Skeletal muscle tissue (tissue), 4 donors: Measurements from ENCODE around the gene CDC23. TPM values are rescaled to one million over a fixed set of nuclear protein-coding genes. Genes with fewer than 3 reads are reported as not detected.
A peak's percentile ranks its signal among the peaks of the same experiment; 100 is the strongest.

Experiments
- H3K27ac ChIP-seq: one replicate; pipeline ENCODE4 v1.7.0; 2013; ENCODE audit warnings: mild to moderate bottlenecking, low read depth, low read length, inconsistent platforms
- H3K27me3 ChIP-seq, 3 donors: one replicate each; pipeline ENCODE4 v1.7.0; 2013; ENCODE audit warnings: low read length in 3 of 3; ENCODE audit not compliant: control insufficient read depth in 3 of 3, insufficient read depth in 3 of 3
- H3K36me3 ChIP-seq, 3 donors: one replicate each; pipeline ENCODE4 v1.7.0; 2013; ENCODE audit warnings: low read length in 3 of 3; ENCODE audit not compliant: control insufficient read depth in 3 of 3, insufficient read depth in 3 of 3
- H3K4me1 ChIP-seq, 3 donors: one replicate each; pipeline ENCODE4 v1.7.0; 2013; ENCODE audit warnings: low read length in 3 of 3, mild to moderate bottlenecking in 3 of 3; ENCODE audit not compliant: control insufficient read depth in 3 of 3, insufficient read depth in 3 of 3
- H3K4me3 ChIP-seq, 3 donors: one replicate each; pipeline ENCODE4 v1.7.0; 2013; ENCODE audit warnings: low read length in 3 of 3
- H3K9ac ChIP-seq, 3 donors: one replicate each; pipeline ENCODE4 v1.7.0; 2013; ENCODE audit warnings: low read length in 3 of 3, mild to moderate bottlenecking in 3 of 3, moderate library complexity in 2 of 3, low read depth in 1 of 3
- H3K9me3 ChIP-seq, 3 donors: one replicate each; pipeline ENCODE4 v1.7.0; 2013; ENCODE audit warnings: low read length in 3 of 3; ENCODE audit not compliant: control insufficient read depth in 3 of 3
- total RNA-seq: library from RNA; depleted of rRNA; stranded (reverse); fragments of >200 nt; gene quantifications from one replicate; pipeline ENCODE4 v1.2.3, GENCODE V29; 2014
- donor health status: Osteomylitis.

The CDC23 gene
- total RNA-seq, 1 donor from 2014 or later, result 41.8 TPM

DNA sequence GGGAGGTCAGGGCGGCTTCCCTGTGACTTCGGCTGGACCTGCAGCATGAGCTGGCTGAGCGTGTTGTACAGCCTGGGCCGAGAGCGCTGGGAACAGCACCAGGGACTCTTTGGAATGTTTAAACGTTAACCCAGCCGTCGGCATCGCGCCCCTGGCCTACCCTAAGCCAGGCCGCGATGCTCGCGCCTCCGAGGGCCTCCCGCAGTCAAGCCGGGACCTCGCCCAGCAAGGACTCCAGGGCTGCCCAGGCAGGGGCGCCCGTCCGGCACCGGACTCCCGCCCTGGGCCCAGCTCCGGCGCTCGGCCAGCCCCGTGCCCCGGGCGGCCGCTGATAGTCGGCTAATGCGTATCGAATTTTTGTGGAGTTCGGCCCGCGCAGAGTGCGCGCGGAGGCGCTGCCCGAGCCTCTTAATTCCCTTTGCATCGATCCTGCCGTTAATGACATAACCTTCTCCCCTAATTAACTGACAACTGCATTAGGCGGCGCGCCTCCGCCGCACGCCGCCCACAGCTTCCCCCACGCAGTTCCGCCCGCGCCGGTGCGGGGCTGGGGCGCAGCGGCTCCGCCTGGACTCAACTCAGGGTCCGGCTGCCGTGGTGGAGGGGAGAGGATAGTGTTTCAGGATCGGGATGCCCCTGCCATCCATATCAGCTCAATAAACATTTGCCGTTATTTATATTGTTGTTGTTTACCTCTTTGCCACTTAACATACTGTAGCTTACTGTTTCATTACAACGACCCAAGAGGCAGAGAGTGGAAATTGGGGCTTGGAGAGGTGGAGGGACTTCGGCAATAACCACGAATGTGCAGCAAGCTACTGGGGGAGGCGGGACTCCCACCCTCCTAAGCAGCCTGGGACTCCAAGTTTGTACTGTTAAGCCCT, 28.8 kb upstream of the CDC23 start:
- Histone ChIP-seq H3K4me1 (peaks cover 4 to 8% (median 7%) of the 10 kb centered on the region in 3 donors), H3K9ac (peak overlapping the region; percentile 69 to 84 (median 69)), H3K27ac (no peak overlapping the region), H3K4me3 (peak overlapping the region; percentile 69 to 77 (median 73)), H3K36me3 (no peaks in the 10 kb centered on the region), H3K27me3 (peaks cover 0 to 6% (median 0%) of the 10 kb centered on the region in 3 donors), H3K9me3 (no peaks in the 10 kb centered on the region)

DNA sequence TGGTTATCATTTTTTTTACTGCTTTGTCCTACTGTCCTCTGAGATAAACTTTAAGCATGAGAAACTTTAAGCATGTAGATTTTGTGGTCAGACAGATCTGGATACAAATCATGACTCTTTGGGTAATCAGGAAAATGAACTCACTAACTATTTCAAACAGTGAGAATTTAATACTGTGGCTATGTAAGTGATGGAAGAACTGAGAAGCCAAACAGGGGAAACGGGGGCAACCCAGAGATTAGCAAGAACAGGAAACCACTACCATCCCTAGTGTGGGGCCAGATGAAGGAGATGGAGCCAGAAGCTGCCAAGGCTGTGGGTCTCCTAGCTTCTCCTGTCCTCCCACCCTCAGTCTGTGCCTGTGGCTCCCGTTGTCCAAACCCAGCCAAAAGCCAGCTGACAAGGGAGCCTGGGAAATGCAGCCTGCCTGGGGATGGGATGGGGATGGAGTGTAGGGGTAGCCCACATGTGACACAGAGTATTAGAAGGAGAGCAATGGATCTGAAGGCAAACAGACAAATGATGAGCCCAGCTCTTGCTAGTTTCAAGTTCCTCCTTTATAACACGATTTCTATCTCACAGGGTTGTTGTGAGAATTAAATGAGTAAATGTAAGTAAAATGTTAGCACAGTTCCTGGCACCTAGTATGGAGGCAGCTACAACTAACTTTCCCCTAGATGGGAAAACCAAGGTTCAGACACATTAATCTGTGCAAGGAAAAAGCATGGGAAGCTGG, 27.7 kb upstream of the CDC23 start:
- Histone ChIP-seq H3K27ac (no peak overlapping the region), H3K9me3 (no peaks in the 10 kb centered on the region), H3K4me1 (peaks cover 4 to 8% (median 7%) of the 10 kb centered on the region in 3 donors), H3K9ac (peak overlapping the region in 1 of 3 donors; percentile 84), H3K27me3 (peaks cover 0 to 6% (median 0%) of the 10 kb centered on the region in 3 donors), H3K36me3 (no peaks in the 10 kb centered on the region), H3K4me3 (peak overlapping the region in 1 of 3 donors; percentile 77)

DNA sequence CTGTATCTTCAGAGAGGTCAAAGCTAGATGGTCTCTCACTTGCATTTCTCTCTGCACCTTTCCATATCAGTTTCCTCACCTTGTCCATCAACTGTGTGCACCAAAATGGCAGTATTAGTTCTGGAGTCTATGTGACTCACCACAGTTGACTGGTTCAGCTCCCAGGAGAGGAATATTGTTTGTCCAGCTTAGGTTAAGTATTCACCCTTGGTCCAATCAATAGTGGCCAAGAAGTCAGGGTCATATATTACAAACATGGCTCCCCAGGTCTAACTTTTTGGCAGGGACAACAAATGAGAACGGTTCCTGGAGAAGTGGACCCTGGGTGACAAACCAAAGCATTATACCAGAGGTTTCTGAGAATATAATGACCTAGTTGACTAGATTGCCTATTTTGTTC, 24.9 kb upstream of the CDC23 start:
- peaks cover 4 to 8% (median 7%) of the 10 kb centered on the region in 3 donors for H3K4me1 ChIP-seq
- H3K9ac ChIP-seq, result no peak overlapping the region
- H3K27me3 ChIP-seq, result peaks cover 0 to 6% (median 0%) of the 10 kb centered on the region in 3 donors
- no peak overlapping the region for H3K27ac ChIP-seq
- H3K36me3 ChIP-seq, result no peaks in the 10 kb centered on the region
- H3K4me3 ChIP-seq, result no peak overlapping the region
- no peaks in the 10 kb centered on the region for H3K9me3 ChIP-seq

DNA sequence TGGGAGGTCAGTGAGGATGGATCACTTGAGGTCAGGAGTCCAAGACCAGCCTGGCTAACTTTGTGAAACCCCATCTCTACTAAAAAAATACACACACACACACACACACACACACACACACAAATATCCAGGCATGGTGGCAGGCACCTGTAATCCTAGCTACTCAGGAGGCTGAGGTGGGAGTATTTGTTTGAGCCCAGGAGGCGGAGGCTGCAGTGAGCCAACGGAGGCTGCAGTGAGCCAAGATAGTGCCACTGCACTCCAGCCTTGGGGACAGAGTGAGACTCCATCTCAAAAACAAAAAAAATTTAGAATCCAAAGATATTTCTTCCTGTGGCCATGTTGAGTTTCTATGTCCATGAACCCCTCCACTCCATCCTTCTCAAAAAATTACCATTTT, 21.5 kb upstream of the CDC23 start:
- no peak overlapping the region for H3K27ac ChIP-seq
- no peaks in the 10 kb centered on the region for H3K36me3 ChIP-seq
- no peaks in the 10 kb centered on the region for H3K4me1 ChIP-seq
- no peak overlapping the region for H3K9ac ChIP-seq
- H3K4me3 ChIP-seq, result no peak overlapping the region
- H3K27me3 ChIP-seq, result peaks cover 0 to 6% (median 0%) of the 10 kb centered on the region in 3 donors
- no peaks in the 10 kb centered on the region for H3K9me3 ChIP-seq

DNA sequence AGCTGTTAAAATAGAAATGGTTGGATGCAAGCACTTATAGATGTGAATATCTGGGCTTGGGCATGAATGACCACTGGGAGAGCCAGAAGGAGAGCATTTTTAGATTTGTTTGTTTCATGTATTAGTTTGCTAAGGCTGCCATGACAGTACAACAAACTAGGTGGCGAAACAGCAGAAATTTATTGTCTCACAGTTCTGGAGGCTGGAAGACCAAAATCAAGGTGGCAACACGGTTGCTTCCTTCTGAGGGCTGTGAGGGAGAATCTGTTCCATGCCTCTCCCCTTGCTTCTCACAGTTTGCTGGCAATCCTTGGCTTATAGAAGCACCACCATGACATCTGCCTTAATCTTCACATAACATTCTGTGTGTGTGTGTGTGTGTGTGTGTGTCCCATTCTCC, 20.2 kb upstream of the CDC23 start:
- no peaks in the 10 kb centered on the region for H3K27me3 ChIP-seq

DNA sequence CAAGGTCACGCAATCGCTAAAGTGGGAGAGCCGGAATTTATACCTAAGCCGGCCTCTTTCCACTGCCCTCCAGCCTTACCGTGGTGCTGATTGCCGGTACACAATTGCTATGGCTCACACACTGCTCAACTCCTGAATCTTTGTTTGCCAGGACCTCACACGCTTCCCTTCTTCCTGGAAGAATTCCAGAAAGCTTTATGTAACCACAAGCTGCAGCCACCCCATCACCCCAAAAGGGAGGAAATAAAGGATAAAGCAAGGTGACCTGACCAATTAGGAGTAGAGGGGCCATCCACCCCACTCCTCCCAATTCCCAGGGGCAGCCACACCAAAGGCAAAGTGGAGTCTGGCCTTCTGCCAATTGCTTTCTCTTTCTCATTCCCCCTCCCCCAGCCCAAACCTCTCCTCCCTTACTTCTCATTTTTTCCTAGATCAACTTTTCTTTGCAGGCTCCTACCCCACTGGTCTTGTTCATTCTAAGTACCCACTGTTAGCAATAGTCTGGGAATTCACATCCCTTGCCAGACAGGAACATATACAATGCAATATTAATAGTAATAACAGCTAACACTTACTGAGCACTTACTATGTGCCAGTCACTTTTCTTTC, 18.0 kb upstream of the CDC23 start:
- Histone ChIP-seq H3K36me3 (no peaks in the 10 kb centered on the region), H3K9me3 (peaks cover 0 to 7% (median 1%) of the 10 kb centered on the region in 3 donors), H3K4me1 (no peaks in the 10 kb centered on the region), H3K27ac (no peak overlapping the region), H3K27me3 (no peaks in the 10 kb centered on the region), H3K4me3 (no peak overlapping the region), H3K9ac (no peak overlapping the region)

More for the DNA sequence above, 20.2 kb upstream of the CDC23 start:
- no peaks in the 10 kb centered on the region for H3K9me3 ChIP-seq
- no peak overlapping the region for H3K9ac ChIP-seq
- H3K27ac ChIP-seq, result no peak overlapping the region
- H3K4me3 ChIP-seq, result no peak overlapping the region
- no peaks in the 10 kb centered on the region for H3K36me3 ChIP-seq
- H3K4me1 ChIP-seq, result no peaks in the 10 kb centered on the region

DNA sequence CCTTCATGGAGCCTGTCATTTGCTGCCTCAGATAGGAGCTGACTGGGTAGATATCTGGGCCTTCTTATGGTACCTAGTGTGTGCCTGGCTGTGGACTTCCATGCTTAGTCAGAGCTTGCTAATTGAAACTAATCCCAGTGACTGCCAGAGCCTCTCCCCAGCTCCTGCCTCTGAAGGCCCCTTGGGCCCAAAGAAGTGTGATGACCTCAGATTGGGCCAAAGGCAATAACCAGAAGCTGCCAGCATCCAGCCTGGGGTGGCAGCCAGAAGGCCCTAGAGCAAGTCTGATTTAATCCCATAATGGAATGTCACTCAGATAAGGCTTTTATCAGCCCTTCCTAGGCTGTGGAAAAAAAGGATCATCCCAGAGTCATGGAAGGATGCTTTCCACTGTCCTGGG, 17.1 kb upstream of the CDC23 start:
- Histone ChIP-seq H3K36me3 (no peaks in the 10 kb centered on the region), H3K9me3 (peaks cover 0 to 7% (median 3%) of the 10 kb centered on the region in 3 donors), H3K27me3 (no peaks in the 10 kb centered on the region), H3K4me1 (no peaks in the 10 kb centered on the region), H3K9ac (no peak overlapping the region), H3K4me3 (no peak overlapping the region), H3K27ac (no peak overlapping the region)

DNA sequence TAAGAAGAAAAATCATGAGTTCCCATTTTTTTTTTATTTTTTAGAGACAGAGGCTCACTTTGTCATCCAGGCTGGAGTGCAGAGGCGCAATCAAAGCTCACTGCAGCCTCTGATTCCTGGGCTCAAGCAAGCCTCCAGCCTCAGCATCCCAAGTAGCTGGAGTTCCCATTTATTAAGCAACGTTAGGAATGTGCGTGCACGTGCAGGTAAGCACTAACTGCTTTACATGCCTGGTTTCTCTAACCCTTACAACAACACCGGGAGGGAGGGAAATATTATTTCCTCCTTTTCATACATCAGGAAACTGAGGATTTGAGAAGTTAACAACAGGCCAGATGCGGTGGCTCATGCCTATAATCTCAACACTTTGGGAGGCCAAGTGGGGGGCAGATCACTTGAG, 16.3 kb upstream of the CDC23 start:
- Histone ChIP-seq H3K4me3 (no peak overlapping the region), H3K27ac (no peak overlapping the region)

DNA sequence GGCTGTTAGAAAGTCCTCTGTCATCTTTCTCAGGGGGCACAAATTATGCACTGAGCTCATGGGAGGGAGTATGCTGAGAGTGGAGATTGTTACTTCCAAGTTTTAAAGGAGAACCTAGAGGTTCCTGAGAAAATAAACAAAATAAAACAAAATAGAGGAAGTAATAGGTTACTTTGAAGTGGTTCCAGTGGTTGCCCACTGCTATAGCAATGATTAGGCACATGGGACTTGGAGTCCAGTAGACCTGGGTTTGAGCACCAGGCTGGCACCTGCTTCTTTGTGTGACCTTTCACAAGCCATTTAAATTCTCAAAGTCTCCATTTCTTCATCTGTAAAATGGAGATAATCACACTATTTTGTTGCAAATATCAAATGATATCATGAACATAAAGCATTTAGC, 13.8 kb upstream of the CDC23 start:
- Histone ChIP-seq H3K4me1 (no peaks in the 10 kb centered on the region), H3K9me3 (peaks cover 0 to 7% (median 3%) of the 10 kb centered on the region in 3 donors), H3K4me3 (no peak overlapping the region), H3K9ac (no peak overlapping the region), H3K27ac (no peak overlapping the region), H3K36me3 (no peaks in the 10 kb centered on the region), H3K27me3 (no peaks in the 10 kb centered on the region)

More for the DNA sequence above, 16.3 kb upstream of the CDC23 start:
- H3K9ac ChIP-seq, result no peak overlapping the region
- peaks cover 0 to 7% (median 3%) of the 10 kb centered on the region in 3 donors for H3K9me3 ChIP-seq
- H3K27me3 ChIP-seq, result no peaks in the 10 kb centered on the region
- no peaks in the 10 kb centered on the region for H3K36me3 ChIP-seq
- no peaks in the 10 kb centered on the region for H3K4me1 ChIP-seq
